HEK293 (cell line): Measurements from ENCODE around the gene PLPP1.

ENCODE experiments used
- GLI2 ChIP-seq: fragments of 450-650 bp; formaldehyde crosslinking; IDR thresholded peaks from 2 replicates; pipeline ENCODE4; 2017; ENCODE audit warnings: missing biosample characterization, missing genetic modification characterization, low read depth, borderline replicate concordance
- OVOL3 ChIP-seq: fragments of 450-650 bp; formaldehyde crosslinking; IDR thresholded peaks from 2 replicates; pipeline ENCODE4 v1.5.1; 2016; ENCODE audit warnings: missing biosample characterization, missing genetic modification characterization
- YY1 ChIP-seq: fragments of 450-650 bp; formaldehyde crosslinking; IDR thresholded peaks from 2 replicates; pipeline ENCODE4 v1.5.1; 2018; ENCODE audit warnings: missing biosample characterization, missing genetic modification characterization
- ZNF121 ChIP-seq: fragments of 450-650 bp; formaldehyde crosslinking; IDR thresholded peaks from 2 replicates; pipeline ENCODE4 v1.5.1; 2016; ENCODE audit warnings: missing biosample characterization, missing genetic modification characterization
- ZNF157 ChIP-seq: fragments of 450-650 bp; formaldehyde crosslinking; IDR thresholded peaks from 2 replicates; pipeline ENCODE4 v1.5.1; 2016; ENCODE audit warnings: missing biosample characterization, missing genetic modification characterization
- ZNF423 ChIP-seq: fragments of 450-650 bp; formaldehyde crosslinking; IDR thresholded peaks from 2 replicates; pipeline ENCODE4 v1.5.1; 2016; ENCODE audit warnings: missing biosample characterization, missing genetic modification characterization
- ZNF776 ChIP-seq: fragments of 450-650 bp; formaldehyde crosslinking; IDR thresholded peaks from 2 replicates; pipeline ENCODE4 v1.5.0; 2017; ENCODE audit warnings: missing biosample characterization, missing genetic modification characterization, borderline replicate concordance
- ZSCAN18 ChIP-seq: fragments of 450-650 bp; formaldehyde crosslinking; IDR thresholded peaks from 2 replicates; pipeline ENCODE4 v1.5.1; 2016; ENCODE audit warnings: missing biosample characterization, missing genetic modification characterization
- ZSCAN30 ChIP-seq: fragments of 450-650 bp; IDR thresholded peaks from 2 replicates; pipeline ENCODE4 v1.5.1; 2018; ENCODE audit warnings: missing biosample characterization, mild to moderate bottlenecking, missing genetic modification characterization, moderate library complexity
- TF ChIP-seq, protein P1 (sequence below): fragments of 450-650 bp; formaldehyde crosslinking; IDR thresholded peaks from 2 replicates; pipeline ENCODE4 v1.5.1; 2016; ENCODE audit warnings: missing biosample characterization, missing genetic modification characterization
- TF ChIP-seq, protein P2 (sequence below): fragments of 450-650 bp; formaldehyde crosslinking; IDR thresholded peaks from 2 replicates; pipeline ENCODE4 v1.5.1; 2016; ENCODE audit warnings: missing biosample characterization, missing genetic modification characterization, borderline replicate concordance
- TF ChIP-seq, protein P3 (sequence below): fragments of 450-650 bp; IDR thresholded peaks from 2 replicates; pipeline ENCODE4 v1.5.1; 2018; ENCODE audit warnings: missing biosample characterization, missing genetic modification characterization
- TF ChIP-seq, protein P4 (sequence below): fragments of 450-650 bp; formaldehyde crosslinking; IDR thresholded peaks from 2 replicates; pipeline ENCODE4 v1.5.1; 2016; ENCODE audit warnings: missing biosample characterization, missing genetic modification characterization
- TF ChIP-seq, protein P5 (sequence below): fragments of 450-650 bp; formaldehyde crosslinking; IDR thresholded peaks from 2 replicates; pipeline ENCODE4 v1.5.1; 2016; ENCODE audit warnings: missing biosample characterization, missing genetic modification characterization, borderline replicate concordance

GRCh38 chr5:55384072-55384471 is 150.7 kb downstream of the PLPP1 start:
- TF ChIP-seq YY1 (tag by site-specific recombination) (no peak), ZSCAN30 (tag by site-specific recombination) (no peak), ZNF121 (tag by site-specific recombination) (no peak), ZNF157 (tag by site-specific recombination) (no peak), ZNF776 (tag by site-specific recombination) (no peak), ZNF423 (tag by site-specific recombination) (no peak), GLI2 (no peak), ZSCAN18 (tag by site-specific recombination) (no peak), OVOL3 (tag by site-specific recombination) (no peak)
- TF ChIP-seq, protein P1, sequence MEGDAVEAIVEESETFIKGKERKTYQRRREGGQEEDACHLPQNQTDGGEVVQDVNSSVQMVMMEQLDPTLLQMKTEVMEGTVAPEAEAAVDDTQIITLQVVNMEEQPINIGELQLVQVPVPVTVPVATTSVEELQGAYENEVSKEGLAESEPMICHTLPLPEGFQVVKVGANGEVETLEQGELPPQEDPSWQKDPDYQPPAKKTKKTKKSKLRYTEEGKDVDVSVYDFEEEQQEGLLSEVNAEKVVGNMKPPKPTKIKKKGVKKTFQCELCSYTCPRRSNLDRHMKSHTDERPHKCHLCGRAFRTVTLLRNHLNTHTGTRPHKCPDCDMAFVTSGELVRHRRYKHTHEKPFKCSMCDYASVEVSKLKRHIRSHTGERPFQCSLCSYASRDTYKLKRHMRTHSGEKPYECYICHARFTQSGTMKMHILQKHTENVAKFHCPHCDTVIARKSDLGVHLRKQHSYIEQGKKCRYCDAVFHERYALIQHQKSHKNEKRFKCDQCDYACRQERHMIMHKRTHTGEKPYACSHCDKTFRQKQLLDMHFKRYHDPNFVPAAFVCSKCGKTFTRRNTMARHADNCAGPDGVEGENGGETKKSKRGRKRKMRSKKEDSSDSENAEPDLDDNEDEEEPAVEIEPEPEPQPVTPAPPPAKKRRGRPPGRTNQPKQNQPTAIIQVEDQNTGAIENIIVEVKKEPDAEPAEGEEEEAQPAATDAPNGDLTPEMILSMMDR (tag by site-specific recombination), result no peak
- TF ChIP-seq, protein P2, sequence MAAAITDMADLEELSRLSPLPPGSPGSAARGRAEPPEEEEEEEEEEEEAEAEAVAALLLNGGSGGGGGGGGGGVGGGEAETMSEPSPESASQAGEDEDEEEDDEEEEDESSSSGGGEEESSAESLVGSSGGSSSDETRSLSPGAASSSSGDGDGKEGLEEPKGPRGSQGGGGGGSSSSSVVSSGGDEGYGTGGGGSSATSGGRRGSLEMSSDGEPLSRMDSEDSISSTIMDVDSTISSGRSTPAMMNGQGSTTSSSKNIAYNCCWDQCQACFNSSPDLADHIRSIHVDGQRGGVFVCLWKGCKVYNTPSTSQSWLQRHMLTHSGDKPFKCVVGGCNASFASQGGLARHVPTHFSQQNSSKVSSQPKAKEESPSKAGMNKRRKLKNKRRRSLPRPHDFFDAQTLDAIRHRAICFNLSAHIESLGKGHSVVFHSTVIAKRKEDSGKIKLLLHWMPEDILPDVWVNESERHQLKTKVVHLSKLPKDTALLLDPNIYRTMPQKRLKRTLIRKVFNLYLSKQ (tag by site-specific recombination), result no peak
- TF ChIP-seq, protein P3, sequence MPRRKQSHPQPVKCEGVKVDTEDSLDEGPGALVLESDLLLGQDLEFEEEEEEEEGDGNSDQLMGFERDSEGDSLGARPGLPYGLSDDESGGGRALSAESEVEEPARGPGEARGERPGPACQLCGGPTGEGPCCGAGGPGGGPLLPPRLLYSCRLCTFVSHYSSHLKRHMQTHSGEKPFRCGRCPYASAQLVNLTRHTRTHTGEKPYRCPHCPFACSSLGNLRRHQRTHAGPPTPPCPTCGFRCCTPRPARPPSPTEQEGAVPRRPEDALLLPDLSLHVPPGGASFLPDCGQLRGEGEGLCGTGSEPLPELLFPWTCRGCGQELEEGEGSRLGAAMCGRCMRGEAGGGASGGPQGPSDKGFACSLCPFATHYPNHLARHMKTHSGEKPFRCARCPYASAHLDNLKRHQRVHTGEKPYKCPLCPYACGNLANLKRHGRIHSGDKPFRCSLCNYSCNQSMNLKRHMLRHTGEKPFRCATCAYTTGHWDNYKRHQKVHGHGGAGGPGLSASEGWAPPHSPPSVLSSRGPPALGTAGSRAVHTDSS (tag by site-specific recombination), result no peak
- TF ChIP-seq, protein P4, sequence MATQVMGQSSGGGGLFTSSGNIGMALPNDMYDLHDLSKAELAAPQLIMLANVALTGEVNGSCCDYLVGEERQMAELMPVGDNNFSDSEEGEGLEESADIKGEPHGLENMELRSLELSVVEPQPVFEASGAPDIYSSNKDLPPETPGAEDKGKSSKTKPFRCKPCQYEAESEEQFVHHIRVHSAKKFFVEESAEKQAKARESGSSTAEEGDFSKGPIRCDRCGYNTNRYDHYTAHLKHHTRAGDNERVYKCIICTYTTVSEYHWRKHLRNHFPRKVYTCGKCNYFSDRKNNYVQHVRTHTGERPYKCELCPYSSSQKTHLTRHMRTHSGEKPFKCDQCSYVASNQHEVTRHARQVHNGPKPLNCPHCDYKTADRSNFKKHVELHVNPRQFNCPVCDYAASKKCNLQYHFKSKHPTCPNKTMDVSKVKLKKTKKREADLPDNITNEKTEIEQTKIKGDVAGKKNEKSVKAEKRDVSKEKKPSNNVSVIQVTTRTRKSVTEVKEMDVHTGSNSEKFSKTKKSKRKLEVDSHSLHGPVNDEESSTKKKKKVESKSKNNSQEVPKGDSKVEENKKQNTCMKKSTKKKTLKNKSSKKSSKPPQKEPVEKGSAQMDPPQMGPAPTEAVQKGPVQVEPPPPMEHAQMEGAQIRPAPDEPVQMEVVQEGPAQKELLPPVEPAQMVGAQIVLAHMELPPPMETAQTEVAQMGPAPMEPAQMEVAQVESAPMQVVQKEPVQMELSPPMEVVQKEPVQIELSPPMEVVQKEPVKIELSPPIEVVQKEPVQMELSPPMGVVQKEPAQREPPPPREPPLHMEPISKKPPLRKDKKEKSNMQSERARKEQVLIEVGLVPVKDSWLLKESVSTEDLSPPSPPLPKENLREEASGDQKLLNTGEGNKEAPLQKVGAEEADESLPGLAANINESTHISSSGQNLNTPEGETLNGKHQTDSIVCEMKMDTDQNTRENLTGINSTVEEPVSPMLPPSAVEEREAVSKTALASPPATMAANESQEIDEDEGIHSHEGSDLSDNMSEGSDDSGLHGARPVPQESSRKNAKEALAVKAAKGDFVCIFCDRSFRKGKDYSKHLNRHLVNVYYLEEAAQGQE (tag by site-specific recombination), result no peak
- TF ChIP-seq, protein P5, sequence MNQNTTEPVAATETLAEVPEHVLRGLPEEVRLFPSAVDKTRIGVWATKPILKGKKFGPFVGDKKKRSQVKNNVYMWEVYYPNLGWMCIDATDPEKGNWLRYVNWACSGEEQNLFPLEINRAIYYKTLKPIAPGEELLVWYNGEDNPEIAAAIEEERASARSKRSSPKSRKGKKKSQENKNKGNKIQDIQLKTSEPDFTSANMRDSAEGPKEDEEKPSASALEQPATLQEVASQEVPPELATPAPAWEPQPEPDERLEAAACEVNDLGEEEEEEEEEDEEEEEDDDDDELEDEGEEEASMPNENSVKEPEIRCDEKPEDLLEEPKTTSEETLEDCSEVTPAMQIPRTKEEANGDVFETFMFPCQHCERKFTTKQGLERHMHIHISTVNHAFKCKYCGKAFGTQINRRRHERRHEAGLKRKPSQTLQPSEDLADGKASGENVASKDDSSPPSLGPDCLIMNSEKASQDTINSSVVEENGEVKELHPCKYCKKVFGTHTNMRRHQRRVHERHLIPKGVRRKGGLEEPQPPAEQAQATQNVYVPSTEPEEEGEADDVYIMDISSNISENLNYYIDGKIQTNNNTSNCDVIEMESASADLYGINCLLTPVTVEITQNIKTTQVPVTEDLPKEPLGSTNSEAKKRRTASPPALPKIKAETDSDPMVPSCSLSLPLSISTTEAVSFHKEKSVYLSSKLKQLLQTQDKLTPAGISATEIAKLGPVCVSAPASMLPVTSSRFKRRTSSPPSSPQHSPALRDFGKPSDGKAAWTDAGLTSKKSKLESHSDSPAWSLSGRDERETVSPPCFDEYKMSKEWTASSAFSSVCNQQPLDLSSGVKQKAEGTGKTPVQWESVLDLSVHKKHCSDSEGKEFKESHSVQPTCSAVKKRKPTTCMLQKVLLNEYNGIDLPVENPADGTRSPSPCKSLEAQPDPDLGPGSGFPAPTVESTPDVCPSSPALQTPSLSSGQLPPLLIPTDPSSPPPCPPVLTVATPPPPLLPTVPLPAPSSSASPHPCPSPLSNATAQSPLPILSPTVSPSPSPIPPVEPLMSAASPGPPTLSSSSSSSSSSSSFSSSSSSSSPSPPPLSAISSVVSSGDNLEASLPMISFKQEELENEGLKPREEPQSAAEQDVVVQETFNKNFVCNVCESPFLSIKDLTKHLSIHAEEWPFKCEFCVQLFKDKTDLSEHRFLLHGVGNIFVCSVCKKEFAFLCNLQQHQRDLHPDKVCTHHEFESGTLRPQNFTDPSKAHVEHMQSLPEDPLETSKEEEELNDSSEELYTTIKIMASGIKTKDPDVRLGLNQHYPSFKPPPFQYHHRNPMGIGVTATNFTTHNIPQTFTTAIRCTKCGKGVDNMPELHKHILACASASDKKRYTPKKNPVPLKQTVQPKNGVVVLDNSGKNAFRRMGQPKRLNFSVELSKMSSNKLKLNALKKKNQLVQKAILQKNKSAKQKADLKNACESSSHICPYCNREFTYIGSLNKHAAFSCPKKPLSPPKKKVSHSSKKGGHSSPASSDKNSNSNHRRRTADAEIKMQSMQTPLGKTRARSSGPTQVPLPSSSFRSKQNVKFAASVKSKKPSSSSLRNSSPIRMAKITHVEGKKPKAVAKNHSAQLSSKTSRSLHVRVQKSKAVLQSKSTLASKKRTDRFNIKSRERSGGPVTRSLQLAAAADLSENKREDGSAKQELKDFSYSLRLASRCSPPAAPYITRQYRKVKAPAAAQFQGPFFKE (tag by site-specific recombination), result no peak
